WTC11 (cell line): ENCODE data around the gene DNAJC5G. TPM values are rescaled to one million over a fixed set of nuclear protein-coding genes. Genes with fewer than 3 reads are reported as not detected.

Experiments used
- CREB1 ChIP-seq: sonication (generic); formaldehyde crosslinking; IDR thresholded peaks from 2 replicates; pipeline ENCODE4 v1.8.0; 2023; ENCODE audit warnings: mild to moderate bottlenecking, missing genetic modification reagents
- CTCF ChIP-seq: fragments of 200-600 bp; IDR thresholded peaks from 2 replicates; pipeline ENCODE4 v1.8.0; 2022; ENCODE audit warnings: antibody characterized with exemption
- ETV6 ChIP-seq: sonication (generic); formaldehyde crosslinking; IDR thresholded peaks from 2 replicates; pipeline ENCODE4 v1.8.1; 2022; ENCODE audit warnings: mild to moderate bottlenecking, missing genetic modification reagents
- FOXJ3 ChIP-seq: sonication (generic); formaldehyde crosslinking; IDR thresholded peaks from 2 replicates; pipeline ENCODE4 v1.9.0; 2021; ENCODE audit warnings: missing genetic modification reagents, mild to moderate bottlenecking, borderline replicate concordance
- FOXP1 ChIP-seq: sonication (generic); formaldehyde crosslinking; IDR thresholded peaks from 2 replicates; pipeline ENCODE4 v1.8.0; 2022; ENCODE audit warnings: missing genetic modification reagents, mild to moderate bottlenecking, moderate library complexity, borderline replicate concordance
- GABPB1 ChIP-seq: sonication (generic); formaldehyde crosslinking; IDR thresholded peaks from 2 replicates; pipeline ENCODE4 v1.8.1; 2023; ENCODE audit warnings: mild to moderate bottlenecking, missing genetic modification reagents
- GTF2I ChIP-seq: fragments of 250-450 bp; sonication (Bioruptor Pico); conservative IDR thresholded peaks from 2 replicates; pipeline ENCODE4 v1.4.0; 2021; ENCODE audit warnings: mild to moderate bottlenecking
- HMGA2 ChIP-seq: fragments of 250-450 bp; sonication (Bioruptor Pico); IDR thresholded peaks from 2 replicates; pipeline ENCODE4 v1.4.0; 2021; ENCODE audit warnings: mild to moderate bottlenecking, moderate library complexity
- JUN ChIP-seq: sonication (generic); formaldehyde crosslinking; IDR thresholded peaks from 2 replicates; pipeline ENCODE4 v1.8.0; 2023; ENCODE audit warnings: mild to moderate bottlenecking, missing genetic modification reagents
- MLX ChIP-seq: sonication (generic); formaldehyde crosslinking; IDR thresholded peaks from 2 replicates; pipeline ENCODE4 v1.8.1; 2023; ENCODE audit warnings: mild to moderate bottlenecking, missing genetic modification reagents, moderate library complexity
- MXD4 ChIP-seq: fragments of 250-450 bp; sonication (Bioruptor Pico); IDR thresholded peaks from 2 replicates; pipeline ENCODE4 v1.8.0; 2021; ENCODE audit warnings: mild to moderate bottlenecking, moderate library complexity, borderline replicate concordance
- NFATC4 ChIP-seq: fragments of 250-450 bp; sonication (Bioruptor Pico); IDR thresholded peaks from 2 replicates; pipeline ENCODE4 v1.9.0; 2021; ENCODE audit warnings: mild to moderate bottlenecking
- NR3C1 ChIP-seq: sonication (generic); formaldehyde crosslinking; conservative IDR thresholded peaks from 2 replicates; pipeline ENCODE4 v1.8.1; 2023; ENCODE audit warnings: low read depth, mild to moderate bottlenecking, missing genetic modification reagents
- PRDM15 ChIP-seq: sonication (generic); formaldehyde crosslinking; IDR thresholded peaks from 2 replicates; pipeline ENCODE4 v1.8.0; 2022; ENCODE audit warnings: missing genetic modification reagents
- PRRX2 ChIP-seq: fragments of 250-450 bp; sonication (Bioruptor Pico); IDR thresholded peaks from 2 replicates; pipeline ENCODE4 v1.8.0; 2021; ENCODE audit warnings: mild to moderate bottlenecking
- RELA ChIP-seq: sonication (generic); formaldehyde crosslinking; IDR thresholded peaks from 2 replicates; pipeline ENCODE4 v1.8.1; 2022; ENCODE audit warnings: missing genetic modification reagents, mild to moderate bottlenecking, borderline replicate concordance
- RORB ChIP-seq: fragments of 250-450 bp; sonication (Bioruptor Pico); IDR thresholded peaks from 2 replicates; pipeline ENCODE4 v1.9.0; 2021; ENCODE audit warnings: mild to moderate bottlenecking
- SMAD4 ChIP-seq: sonication (generic); formaldehyde crosslinking; IDR thresholded peaks from 2 replicates; pipeline ENCODE4 v1.8.0; 2022; ENCODE audit warnings: mild to moderate bottlenecking, missing genetic modification reagents
- SP1 ChIP-seq: sonication (generic); formaldehyde crosslinking; conservative IDR thresholded peaks from 2 replicates; pipeline ENCODE4 v1.8.1; 2022; ENCODE audit warnings: missing genetic modification reagents
- ZNF121 ChIP-seq: sonication (generic); formaldehyde crosslinking; IDR thresholded peaks from 2 replicates; pipeline ENCODE4 v1.8.0; 2023; ENCODE audit warnings: missing genetic modification reagents
- ZNF281 ChIP-seq: sonication (generic); formaldehyde crosslinking; IDR thresholded peaks from 2 replicates; pipeline ENCODE4 v1.8.0; 2023; ENCODE audit warnings: mild to moderate bottlenecking, missing genetic modification reagents
- ZNF396 ChIP-seq: fragments of 250-450 bp; sonication (Bioruptor Pico); IDR thresholded peaks from 2 replicates; pipeline ENCODE4 v1.8.0; 2021; ENCODE audit warnings: mild to moderate bottlenecking, moderate library complexity, borderline replicate concordance
- ZNF423 ChIP-seq: fragments of 250-450 bp; sonication (Bioruptor Pico); IDR thresholded peaks from 2 replicates; pipeline ENCODE4 v2.1.2; 2022; ENCODE audit warnings: mild to moderate bottlenecking, moderate library complexity
- total RNA-seq: library from RNA; stranded (reverse); gene quantifications from 3 replicates; pipeline ENCODE4 v1.2.3, GENCODE V29; 2021
- TF ChIP-seq, protein P1 (sequence below): fragments of 250-450 bp; sonication (Bioruptor Pico); IDR thresholded peaks from 2 replicates; pipeline ENCODE4 v1.9.0; 2021; ENCODE audit warnings: mild to moderate bottlenecking, borderline replicate concordance
- TF ChIP-seq, protein P2 (sequence below): fragments of 250-450 bp; sonication (Bioruptor Pico); conservative IDR thresholded peaks from 2 replicates; pipeline ENCODE4 v1.9.0; 2021; ENCODE audit warnings: mild to moderate bottlenecking

DNAJC5G gene
- total RNA-seq, 1 experiment from 2014 or later, result 0.44 TPM

GRCh38 chr2:27308359-27308881 lies 33.2 kb downstream of the DNAJC5G start, which contains the start of gene UCN (continued):
- TF ChIP-seq MLX (CRISPR knock-in tag) (0 out of 2 replicates have a peak, but pooled peaks have one; percentile 52), CTCF (no peak), ZNF423 (CRISPR knock-in tag) (no peak), ZNF121 (no peak), JUN (CRISPR knock-in tag) (peak; percentile 91), ETV6 (CRISPR knock-in tag) (peak; percentile 76; the same call in 1 of the 2 replicates), PRRX2 (CRISPR knock-in tag) (no peak), CREB1 (CRISPR knock-in tag) (peak; percentile 79; the same call in 1 of the 2 replicates), NR3C1 (CRISPR knock-in tag) (no peak), ZNF281 (peak; percentile 83; the same call in 1 of the 2 replicates), HMGA2 (CRISPR knock-in tag) (no peak), MXD4 (CRISPR knock-in tag) (no peak), SMAD4 (CRISPR knock-in tag) (peak; percentile 83; the same call in 1 of the 2 replicates), RORB (CRISPR knock-in tag) (no peak), FOXJ3 (no peak), ZNF396 (CRISPR knock-in tag) (no peak), PRDM15 (CRISPR knock-in tag) (no peak), SP1 (peak; percentile 71), NFATC4 (CRISPR knock-in tag) (no peak), FOXP1 (CRISPR knock-in tag) (peak; percentile 96), GABPB1 (CRISPR knock-in tag) (no peak), RELA (CRISPR knock-in tag) (no peak), GTF2I (CRISPR knock-in tag) (no peak)
- TF ChIP-seq, protein P1, sequence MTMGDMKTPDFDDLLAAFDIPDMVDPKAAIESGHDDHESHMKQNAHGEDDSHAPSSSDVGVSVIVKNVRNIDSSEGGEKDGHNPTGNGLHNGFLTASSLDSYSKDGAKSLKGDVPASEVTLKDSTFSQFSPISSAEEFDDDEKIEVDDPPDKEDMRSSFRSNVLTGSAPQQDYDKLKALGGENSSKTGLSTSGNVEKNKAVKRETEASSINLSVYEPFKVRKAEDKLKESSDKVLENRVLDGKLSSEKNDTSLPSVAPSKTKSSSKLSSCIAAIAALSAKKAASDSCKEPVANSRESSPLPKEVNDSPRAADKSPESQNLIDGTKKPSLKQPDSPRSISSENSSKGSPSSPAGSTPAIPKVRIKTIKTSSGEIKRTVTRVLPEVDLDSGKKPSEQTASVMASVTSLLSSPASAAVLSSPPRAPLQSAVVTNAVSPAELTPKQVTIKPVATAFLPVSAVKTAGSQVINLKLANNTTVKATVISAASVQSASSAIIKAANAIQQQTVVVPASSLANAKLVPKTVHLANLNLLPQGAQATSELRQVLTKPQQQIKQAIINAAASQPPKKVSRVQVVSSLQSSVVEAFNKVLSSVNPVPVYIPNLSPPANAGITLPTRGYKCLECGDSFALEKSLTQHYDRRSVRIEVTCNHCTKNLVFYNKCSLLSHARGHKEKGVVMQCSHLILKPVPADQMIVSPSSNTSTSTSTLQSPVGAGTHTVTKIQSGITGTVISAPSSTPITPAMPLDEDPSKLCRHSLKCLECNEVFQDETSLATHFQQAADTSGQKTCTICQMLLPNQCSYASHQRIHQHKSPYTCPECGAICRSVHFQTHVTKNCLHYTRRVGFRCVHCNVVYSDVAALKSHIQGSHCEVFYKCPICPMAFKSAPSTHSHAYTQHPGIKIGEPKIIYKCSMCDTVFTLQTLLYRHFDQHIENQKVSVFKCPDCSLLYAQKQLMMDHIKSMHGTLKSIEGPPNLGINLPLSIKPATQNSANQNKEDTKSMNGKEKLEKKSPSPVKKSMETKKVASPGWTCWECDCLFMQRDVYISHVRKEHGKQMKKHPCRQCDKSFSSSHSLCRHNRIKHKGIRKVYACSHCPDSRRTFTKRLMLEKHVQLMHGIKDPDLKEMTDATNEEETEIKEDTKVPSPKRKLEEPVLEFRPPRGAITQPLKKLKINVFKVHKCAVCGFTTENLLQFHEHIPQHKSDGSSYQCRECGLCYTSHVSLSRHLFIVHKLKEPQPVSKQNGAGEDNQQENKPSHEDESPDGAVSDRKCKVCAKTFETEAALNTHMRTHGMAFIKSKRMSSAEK (CRISPR knock-in tag), result no peak
- TF ChIP-seq, protein P2, sequence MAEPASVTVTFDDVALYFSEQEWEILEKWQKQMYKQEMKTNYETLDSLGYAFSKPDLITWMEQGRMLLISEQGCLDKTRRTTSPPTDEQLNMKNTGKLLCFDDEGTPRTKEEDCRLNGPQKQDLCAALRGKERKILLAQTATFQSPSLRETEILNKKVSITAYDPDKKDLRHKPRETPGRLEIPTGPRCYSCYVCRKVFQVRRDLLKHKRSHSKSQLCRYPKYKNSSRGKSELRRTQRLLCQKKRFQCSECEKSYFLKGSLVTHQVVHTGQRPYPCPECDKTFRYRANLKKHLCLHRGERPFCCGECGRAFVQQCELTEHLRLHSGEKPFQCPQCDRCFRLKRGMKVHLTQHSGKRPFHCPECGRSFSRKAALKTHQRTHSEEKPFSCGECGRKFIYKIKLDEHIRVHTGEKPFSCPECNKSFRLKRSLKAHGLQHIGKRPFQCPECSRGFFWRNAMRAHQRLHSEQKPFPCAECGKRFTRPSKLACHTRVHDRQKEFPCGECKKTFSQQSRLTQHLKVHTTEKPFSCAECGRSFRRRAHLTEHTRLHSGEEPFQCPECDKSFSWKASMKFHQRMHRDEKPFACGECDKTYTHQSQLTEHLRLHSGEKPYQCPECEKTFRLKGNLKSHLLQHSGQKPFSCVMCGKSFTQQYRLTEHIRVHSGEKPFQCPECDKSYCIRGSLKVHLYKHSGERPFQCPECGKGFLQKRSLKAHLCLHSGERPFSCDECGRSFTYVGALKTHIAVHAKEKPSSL (CRISPR knock-in tag), result no peak
